ENCODE results near the gene DNAJC19.
"Not testable (repeated sequence)": the region's sequence is repeated elsewhere in the genome, so short reads cannot be mapped to it uniquely, and the experiment has no call there.

The DNAJC19 gene

DNA sequence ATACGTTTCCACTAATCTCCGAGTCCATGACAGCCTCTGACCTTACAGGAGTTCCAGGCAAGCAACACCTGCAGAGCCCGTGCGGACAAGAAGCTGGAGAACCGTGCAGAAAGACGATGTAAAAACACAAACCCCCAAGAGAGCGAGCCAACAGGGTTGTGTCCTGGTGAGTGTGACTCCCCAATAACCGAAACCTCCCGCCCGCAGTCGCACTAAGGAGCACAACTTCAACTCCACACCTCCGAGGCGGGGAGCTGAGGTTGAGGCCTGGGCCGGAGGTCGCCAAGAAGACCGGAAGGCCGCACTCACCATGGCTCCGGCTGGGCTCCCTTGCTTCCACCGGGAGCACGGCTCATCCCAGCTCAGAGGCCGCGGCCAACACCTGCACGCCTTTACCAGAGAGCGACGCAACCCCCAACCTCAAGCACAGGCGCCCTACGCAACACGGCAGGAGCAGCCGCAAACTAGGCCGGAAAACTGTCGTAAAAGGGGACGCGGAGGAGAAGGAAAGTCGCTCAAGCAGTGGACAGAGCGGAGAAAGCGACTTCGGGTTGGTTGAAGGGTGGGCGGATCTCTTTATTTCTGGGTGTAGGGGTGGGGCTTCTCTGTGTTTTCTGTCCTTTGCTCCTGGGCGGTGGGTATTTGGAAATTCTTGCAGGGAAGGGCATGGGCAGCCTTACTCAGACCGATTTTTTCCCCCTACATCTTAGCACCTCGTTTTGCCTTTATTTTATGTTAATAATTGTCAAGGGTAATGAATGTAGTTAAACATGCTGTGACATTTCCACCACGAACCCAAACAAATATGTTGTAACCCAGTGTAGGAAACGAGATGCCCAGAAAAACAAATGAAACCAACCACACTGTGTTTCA is at the start of gene DNAJC19:
Gene DNAJC19, minus strand, starts transcription at position 446 of the 873 bp plus-strand sequence. Its CDS starts 134 bp downstream, at position 312.
- DNase-seq = peak; percentile 91

DNA sequence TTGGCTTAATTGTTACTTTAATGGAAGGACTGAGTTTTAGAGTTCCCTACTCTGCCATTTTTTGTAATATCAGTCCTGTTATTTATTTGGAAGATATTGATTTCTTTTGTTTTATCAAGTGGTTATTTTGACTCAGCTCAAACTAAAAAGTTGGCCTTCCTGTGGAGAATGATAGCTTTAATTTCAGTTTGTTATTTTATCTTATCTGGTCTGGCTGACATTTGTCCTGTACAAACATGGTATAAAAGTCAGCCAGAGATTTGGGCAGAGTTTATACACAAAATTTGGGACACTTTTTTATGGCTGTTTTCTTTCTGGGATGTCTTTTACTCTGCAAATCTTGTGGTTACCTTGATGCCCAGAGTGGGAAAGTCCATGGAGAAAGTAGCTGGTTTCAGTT is 41.4 kb upstream of the DNAJC19 start:
- no peak for DNase-seq

DNA sequence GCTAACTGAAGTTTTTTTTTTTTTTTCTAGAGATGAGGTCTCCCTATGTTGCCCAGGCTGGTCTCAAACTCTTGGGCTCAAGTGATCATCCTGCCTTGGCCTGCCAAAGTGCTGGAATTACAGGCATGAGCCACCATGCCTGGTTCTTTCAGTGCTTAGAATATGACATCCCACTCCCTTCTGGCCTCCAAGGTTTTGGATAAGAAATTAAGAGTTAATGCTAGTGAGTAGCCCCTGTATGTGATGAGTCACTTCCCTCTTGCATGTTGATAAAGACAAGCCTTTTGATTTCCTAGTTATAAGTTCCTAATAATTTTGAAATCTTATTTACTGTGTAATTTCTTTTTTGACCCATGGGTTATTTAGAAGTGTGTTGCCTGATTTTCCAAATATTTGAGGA is 35.7 kb upstream of the DNAJC19 start:
- no peak for DNase-seq

DNA sequence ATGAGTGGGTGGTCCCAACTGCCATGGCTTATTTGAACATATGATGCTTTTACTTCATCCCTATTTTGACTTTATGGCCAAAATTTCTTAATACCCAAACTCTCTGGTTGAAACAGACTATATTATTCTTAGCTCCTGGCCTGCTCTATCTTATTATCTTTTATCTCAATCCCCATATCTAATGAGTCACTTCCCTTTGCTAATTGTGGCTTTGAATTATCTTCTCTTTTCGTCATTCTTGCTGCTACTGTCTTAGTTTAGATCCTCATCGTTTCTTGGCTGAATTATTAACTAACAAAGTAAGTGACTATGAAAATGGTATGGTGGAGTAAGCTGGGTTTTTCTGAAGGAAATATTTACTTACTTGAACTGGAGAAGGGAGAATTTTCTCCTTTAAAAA is 28.2 kb upstream of the DNAJC19 start:
- no peak for DNase-seq

DNA sequence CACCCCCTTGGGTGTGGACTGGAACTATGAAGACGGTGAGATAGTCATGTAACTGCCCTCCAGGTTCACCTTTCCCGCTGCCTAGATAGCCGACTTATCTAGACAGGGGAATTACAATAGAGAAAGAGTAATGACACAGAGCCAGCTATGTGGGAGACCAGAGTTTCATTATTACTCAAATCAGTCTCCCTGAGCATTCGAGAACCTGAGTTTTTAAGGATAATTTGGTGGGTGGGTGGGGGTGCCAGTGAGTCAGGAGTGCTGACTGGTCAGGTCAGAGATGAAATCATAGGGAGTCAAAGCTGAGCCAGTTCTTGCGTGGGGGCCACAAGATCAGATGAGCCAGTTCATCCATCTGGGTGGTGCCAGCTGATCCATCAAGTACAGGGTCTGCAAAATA is 19.7 kb upstream of the DNAJC19 start:
- DNase-seq = no peak

DNA sequence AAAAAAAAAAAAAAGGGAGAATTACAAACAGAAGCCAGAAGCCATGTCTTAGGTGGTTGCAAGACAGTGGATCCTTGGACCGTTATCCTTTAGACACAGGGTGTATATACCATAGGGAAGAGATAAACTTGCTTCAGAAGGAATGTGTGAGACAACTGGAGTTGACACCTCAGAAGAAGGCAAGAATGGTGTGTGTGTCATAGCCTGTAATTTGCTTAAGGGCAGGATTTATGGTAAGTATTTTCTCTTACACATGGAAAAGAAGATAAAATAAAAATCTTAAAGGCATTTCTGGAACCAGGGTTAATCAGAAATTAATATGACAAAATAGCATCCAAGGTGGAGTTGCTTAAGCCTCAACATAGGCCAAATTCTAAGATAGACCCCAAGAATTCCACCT is 19.3 kb upstream of the DNAJC19 start:
- no peak for DNase-seq

DNA sequence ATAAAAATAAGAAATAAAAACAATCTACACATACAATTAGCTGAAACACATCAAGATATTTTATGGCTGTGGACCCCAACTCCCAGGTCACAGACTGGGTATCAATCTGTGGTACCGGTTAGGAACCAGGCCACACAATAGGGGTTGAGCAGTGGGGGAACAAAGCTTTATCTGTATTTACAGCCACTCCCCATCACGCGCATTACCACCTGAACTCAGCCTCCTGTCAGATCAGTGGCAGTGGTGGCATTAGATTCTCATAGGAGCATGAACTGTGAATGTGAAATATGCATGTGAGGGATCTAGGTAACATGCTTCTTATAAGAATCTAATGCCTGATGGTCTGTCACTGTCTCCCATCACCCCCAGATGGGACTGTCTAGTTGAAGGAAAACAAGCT is 17.7 kb upstream of the DNAJC19 start:
- DNase-seq = no peak

DNA sequence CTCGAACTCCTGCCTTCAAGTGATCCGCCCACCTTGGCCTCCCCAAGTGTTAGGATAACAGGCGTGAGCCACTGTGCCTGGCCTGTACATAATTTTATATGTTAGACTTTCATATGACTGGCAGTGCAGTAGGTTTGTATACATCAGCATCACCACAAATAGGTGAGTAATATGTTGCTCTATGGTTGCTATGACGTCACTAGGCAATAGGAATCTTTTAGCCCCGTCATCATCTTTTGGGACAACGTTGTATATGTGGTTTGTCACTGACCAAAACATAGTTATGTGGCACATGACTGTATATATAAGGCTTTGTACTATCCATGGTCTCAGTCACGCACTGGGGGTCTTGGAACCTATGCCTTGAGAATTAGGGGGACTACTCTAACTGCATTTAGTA is 17.0 kb upstream of the DNAJC19 start:
- no peak for DNase-seq

DNA sequence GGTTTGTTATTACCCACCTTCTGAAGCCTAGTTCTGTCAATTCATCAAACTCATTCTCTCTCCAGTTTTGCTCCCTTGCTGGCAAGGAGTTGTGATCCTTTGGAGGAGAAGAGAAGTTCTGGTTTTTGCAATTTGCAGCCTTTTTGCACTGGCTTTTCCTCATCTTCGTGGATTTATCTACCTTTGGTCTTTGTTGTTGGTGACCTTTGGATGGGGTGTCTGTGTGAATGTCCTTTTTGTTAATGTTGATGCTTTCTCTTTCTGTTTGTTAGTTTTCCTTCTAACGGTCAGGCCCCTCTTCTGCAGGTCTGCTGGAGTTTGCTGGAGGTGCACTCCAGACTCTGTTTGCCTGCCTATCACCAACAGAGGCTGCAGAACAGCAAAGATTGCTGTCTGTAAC is 13.9 kb upstream of the DNAJC19 start:
- not testable (repeated sequence) for DNase-seq

DNA sequence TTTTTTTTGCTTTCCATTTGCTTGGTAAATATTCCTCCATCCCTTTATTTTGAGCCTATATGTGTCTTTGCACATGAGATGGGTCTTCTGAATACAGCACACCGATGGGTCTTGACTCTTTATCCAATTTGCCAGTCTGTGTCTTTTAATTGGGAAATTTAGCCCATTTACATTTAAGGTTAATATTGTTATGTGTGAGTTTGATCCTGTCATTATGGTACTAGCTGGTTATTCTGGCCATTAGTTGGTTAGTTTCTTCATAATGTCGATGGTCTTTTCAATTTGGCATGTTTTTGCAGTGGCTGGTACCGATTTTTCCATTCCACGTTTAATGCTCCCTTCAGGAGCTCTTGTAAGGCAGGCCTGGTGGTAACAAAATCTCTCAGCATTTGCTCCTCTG is 12.8 kb upstream of the DNAJC19 start:
- DNase-seq = not testable (repeated sequence)

DNA sequence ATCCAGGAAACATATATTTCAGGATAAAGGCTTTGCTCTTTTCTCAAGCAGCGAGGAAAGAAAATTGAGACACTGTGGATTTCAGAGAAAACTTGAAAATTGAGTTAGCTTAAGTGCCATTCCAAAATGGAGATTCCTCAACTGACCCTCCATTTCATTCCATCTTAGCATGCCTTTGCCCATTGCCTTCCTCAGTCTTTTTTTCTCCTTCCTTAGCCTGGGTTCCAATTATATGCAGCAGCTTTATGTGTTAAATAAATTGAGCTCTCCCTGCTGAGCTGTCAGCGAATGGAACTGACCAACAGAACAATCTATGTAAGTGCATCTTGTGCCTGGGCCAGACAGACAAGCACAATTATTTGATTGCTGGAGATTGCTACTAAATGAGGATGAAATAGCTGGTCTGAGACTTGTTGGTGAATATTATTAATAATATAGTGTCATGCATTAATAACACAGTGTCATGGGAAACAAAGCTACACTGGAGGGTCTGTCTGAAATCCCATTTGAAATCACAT is 6.9 kb upstream of the DNAJC19 start:
- no peak for DNase-seq

DNA sequence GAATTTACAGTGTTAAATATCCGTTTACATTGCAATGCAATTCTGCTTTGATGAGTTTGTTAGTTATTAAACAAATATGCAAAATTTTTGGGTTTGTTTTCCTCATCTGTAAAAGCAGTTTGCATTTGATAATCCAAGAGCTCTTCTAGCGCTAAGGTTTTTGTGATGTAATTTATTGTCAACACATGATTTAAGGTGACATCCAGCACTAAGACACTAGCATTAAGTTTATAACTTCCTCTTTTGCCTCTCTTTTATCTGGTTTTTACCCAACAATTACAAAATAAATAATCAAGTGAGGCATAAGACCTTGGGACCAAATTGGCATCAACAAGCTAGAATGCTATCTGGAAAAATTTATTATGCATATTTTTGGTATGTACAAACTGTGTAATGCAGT is 969 bp upstream of the DNAJC19 start:
- DNase-seq = no peak

DNA sequence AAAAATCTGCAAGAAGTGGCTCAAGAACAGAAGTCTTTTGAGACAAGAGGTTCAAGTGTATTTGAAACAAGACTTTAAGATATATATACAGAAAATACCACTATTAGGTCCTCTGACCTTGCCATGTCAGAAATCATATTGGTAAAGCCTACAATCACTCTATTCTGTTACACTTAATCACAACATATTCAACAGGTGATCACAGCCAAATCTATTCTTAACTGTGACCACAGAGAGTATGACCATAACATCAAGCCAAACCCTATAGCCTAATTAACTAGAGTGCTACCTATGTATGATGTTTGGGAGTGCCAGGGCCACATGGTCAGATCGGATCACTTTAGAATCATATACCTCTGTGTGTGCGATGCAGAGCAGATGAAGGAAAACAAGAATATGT is 2.2 kb downstream of the DNAJC19 start:
- DNase-seq = no peak

DNA sequence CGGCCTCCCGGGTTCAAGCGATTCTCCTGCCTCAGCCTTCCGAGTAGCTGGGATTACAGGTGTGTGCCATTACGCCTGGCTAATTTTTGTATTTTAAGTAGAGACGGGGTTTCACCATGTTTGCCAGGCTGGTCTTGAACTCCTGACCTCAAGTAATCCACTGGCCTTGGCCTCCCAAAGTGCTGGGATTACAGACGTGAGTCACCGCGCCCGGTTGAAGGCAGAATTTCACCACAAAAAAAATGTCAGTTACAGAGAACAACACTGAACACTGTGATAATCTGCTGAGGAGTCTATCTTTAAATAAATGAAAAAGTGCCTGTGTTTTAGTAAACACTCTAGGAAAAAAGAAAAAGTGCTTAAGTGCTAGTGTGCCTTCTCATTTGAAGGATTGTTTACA is 3.2 kb downstream of the DNAJC19 start:
- not testable (repeated sequence) for DNase-seq

DNA sequence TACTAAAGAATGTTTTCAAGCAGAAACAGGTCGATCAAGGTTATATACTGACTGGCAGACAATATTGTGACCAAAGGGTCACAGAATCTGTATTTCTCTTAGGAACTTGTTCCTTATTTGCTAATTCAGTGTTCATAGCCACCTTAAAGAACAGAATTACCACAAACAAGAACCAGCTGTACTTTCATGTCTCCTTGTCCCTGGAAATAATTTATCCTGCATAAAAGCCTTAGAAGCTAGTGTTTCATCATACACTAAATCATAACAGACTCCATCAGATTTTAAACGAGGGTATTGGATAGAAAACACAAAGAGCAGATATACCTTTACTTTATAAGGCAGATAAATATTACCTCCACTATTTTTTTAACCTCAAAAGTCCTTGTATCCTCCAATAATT is 6.4 kb downstream of the DNAJC19 start:
- no peak for DNase-seq

DNA sequence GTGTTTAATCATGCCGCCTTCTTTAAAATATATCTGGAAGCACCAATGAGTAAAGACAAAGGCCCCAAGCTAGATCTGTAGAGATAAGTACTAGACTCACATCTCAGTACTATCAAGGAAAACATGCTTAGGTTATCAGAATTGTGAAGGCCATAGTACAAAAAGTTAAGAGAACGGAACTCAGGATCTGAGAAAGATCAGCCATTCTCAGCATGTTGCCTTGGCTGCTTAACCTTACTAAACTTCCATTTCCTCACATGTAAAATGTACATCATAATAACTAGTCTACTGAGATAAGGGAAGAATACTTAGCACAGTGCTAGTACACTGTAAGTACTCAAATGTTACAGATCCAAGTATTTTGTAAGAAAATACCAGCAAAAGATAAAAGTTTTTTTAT is 7.6 kb downstream of the DNAJC19 start:
- no peak for DNase-seq

DNA sequence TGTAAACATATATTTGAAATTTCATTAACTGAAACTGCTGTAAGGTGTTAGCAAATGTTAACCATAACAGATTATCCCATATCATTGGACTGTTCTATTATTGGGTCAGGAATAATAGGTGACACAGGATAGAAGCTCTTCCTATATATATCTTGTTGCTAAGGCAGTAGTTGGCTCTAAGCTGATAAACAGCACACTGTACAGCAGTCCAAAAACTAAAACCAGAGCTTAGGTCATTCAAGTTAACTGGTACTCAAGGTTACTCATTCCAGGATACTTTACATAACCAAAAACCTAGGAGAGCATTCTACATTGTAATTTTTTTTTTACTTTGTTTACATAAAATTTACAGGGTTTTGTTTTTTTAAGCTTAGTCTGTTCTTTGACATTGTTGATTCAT is 8.9 kb downstream of the DNAJC19 start:
- no peak for DNase-seq

DNA sequence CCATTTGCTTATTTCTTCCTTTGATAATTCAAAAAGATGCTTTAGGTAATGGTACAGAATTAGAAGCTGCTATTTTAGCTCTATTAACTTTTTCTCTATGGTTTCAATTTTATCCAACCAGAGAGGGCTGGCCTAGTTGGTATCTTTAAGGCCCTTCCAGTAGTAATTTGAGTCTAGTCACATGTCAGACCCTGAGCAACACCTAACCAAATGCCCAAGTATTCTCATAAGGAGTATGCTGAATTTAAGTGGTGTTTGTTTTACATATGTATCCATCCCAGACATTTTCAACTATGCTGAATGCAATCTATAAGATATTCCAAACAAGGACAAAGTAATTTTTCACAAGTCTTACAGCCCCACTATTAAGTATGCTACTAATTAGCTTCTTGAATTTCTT is 9.6 kb downstream of the DNAJC19 start:
- DNase-seq = no peak

DNA sequence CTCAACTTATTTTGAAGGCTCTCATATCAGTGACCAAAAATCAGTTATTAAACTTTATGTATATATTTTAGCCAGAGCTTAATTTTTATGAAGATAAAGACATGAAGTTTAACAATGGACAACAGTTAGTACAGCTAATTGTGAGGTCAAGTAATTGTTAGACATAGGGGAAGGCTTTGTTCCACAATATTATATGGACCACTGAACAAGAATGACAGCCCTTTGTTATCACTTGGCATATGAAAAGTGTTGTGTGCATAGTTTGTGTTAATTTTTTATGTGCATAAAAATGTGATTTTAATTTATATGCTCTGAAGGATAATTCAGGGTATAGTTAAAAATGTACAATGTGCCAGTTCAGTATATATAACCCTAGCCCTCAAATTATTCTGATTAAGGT is 12.0 kb downstream of the DNAJC19 start:
- no peak for DNase-seq

DNA sequence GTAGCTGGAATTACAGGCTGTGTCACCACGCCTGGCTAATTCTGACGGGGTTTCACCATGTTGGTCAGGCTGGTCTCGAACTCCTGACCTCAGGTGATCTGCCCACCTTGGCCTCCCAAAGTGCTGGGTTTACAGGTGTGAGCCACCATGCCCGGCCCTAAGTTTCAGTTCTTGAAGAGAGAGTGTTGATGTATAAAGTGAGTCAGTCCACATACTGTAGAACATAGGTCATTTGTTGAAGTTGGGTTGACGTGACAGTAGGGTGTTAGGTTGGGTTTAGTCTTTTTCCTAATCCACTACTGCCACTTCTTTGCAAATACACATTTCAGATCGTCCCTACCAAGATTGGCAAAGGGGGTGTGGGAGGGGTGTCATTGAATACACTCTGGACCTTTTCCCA is 15.2 kb downstream of the DNAJC19 start:
- no peak for DNase-seq

DNA sequence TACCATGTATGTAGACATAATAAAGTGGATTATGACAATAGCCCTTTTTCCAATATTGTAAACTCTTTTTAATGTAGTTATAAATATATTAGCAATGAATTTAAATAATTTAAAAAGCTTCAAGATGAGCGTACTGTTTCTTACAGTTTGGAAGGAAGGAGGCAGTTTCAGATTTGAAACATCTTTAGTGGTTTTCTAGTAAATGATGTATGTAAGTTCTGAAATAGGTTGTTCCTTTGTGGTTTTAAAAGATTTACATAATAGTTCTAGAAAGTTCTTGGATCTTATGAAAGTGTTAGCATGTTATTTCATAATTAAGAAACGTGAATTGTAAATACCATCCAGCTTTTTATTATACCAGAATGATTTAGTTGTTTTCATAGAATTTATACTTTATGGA is 16.0 kb downstream of the DNAJC19 start:
- no peak for DNase-seq

DNA sequence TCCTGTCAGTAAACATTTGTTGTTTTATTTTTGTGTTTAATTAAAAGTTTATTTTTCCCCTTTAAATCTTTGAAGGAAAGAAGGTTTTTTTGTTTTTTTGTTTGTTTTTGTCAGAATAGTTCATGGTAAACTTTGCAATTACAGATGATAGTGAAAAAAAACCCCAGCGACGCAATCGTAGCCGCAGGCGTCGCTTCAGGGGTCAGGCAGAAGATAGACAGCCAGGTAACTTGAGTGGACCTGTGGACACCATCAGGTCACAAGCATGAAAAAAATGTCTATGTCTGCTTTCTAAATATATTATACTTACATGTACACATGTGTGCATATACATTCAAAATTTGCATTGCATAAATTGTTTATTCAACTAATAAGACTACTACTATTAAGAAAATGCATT is 18.6 kb downstream of the DNAJC19 start:
- no peak for DNase-seq

DNA sequence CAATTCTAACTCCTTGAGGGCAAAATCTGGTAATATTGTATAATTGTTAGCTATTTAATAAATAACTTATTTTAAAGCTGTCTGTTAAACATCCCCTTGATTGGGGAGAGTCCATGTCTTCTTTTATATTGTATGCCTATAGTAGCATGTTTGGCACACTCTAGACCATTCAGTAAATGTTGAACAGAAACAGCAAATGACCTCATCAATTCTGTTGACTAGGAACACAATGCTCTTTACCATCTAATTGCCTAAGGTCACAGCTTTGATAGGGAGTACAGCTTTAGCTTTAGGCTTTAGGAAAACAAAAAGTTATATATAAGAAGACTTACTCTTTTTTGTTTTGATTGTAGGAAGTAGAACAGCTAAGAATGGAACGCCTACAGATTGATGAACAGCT is 27.0 kb downstream of the DNAJC19 start:
- no peak for DNase-seq

DNA sequence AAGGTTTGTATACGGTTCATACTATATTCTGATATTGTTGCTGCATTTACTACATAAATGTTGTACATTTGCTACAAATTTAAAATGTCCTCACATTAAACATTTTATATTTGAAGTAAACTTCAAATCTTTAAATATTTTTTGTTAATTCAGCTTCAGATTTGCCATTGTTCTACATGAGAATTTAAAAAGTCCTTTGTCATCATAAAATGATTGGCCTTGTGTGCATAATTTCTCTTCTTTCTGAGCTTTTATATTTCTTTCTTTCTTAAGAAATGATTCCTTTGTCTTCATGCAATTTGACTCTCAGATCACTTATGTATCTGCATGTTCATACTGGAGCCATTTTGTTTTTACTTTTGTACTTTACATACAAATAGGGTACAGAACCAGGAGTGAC is 28.0 kb downstream of the DNAJC19 start:
- no peak for DNase-seq

DNA sequence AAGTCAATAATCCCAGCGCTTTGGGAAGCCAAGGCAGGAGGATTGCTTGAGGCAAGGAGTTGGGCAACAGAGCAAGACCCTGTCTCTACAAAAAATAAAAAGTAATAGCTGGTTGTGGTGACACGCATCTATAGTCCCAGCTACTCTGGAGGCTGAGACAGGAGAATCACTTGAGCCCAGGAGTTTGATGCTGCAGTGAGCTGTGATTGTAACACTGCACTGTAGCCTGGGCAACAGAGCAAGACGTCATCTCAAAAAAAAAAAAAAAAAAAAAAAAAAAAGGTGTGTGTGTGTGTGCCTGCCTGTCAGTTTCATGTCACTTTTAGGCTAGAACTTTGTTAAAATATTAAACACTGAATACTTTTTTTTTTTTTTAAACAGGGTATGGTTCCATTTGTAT is 28.4 kb downstream of the DNAJC19 start:
- no peak for DNase-seq
